Coronary artery (tissue), 2 donors: ENCODE data around the gene NIPSNAP2.
"Not testable (repeated sequence)": the region's sequence is repeated elsewhere in the genome, so short reads cannot be mapped to it uniquely, and the experiment has no call there.

Experiments used
- DNase-seq: peaks from one replicate; pipeline ENCODE4 v3.0.0-alpha.2; 2017; ENCODE audit warnings: low spot score
- H3K27ac ChIP-seq, 2 donors: fragments of 200-600 bp; sonication (generic); one replicate each; pipeline ENCODE4 v1.5.1; 2016 to 2019
- H3K4me3 ChIP-seq: fragments of 200-600 bp; sonication (generic); 2 replicates; pipeline ENCODE4 v1.5.1; 2016; ENCODE audit warnings: mild to moderate bottlenecking, moderate library complexity
- CTCF ChIP-seq: fragments of 200-600 bp; sonication (generic); IDR thresholded peaks from one replicate; pipeline ENCODE4 v1.5.1; 2019; ENCODE audit warnings: antibody characterized with exemption

Gene NIPSNAP2

GRCh38 chr7:56007891-56008290 lies 43.5 kb downstream of the NIPSNAP2 start:
- Histone ChIP-seq H3K27ac (no peak overlapping the region), H3K4me3 (no peak overlapping the region)
- no peak for DNase-seq
- TF ChIP-seq CTCF, result no peak

DNA sequence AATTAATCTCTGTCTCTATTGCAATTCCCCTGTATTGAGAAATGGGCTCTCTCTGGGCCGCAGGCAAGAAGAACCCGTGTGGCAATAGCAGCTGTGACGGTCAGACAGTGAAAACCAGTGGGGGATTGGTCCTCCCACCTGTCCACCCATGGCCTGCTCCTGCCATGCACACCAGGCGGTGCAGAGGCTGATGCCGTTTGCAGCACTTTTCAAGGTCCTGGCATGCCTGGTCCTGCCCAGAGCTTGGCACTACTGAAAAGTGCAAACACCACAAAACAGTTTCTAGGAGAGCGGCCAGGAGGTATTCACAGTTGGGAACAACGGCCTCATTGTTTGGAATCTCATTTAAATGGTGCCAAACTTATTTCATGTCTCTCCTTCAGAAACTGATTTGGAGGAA lies 45.3 kb downstream of the NIPSNAP2 start:
- no peak for TF ChIP-seq CTCF
- H3K4me3 ChIP-seq, result no peak overlapping the region
- H3K27ac ChIP-seq, result no peak overlapping the region
- no peak for DNase-seq

GRCh38 chr7:56017015-56017414 lies 52.6 kb downstream of the NIPSNAP2 start:
- H3K4me3 ChIP-seq, H3K27ac ChIP-seq, DNase-seq: not testable (repeated sequence)

GRCh38 chr7:56019501-56019900 lies 55.1 kb downstream of the NIPSNAP2 start:
- Histone ChIP-seq H3K27ac (no peak overlapping the region), H3K4me3 (no peak overlapping the region)
- TF ChIP-seq CTCF, result no peak
- no peak for DNase-seq

- no peak overlapping the region for H3K27ac ChIP-seq
Observed at GRCh38 chr7:56023500-56023899, 59.1 kb downstream of the NIPSNAP2 start.

GRCh38 chr7:56026538-56026937 lies 62.2 kb downstream of the NIPSNAP2 start:
- no peak overlapping the region for H3K4me3 ChIP-seq
- DNase-seq, result no peak
- no peak overlapping the region for H3K27ac ChIP-seq
- no peak for TF ChIP-seq CTCF

More at GRCh38 chr7:56023500-56023899, 59.1 kb downstream of the NIPSNAP2 start:
- TF ChIP-seq CTCF, result no peak
- no peak for DNase-seq
- H3K4me3 ChIP-seq, result no peak overlapping the region

GRCh38 chr7:56028942-56029630 lies 64.7 kb downstream of the NIPSNAP2 start:
- no peak overlapping the region for H3K4me3 ChIP-seq
- no peak for DNase-seq
- no peak for TF ChIP-seq CTCF
- no peak overlapping the region for H3K27ac ChIP-seq
